Measurements from ENCODE around the gene BAZ2B.

BAZ2B gene

DNA sequence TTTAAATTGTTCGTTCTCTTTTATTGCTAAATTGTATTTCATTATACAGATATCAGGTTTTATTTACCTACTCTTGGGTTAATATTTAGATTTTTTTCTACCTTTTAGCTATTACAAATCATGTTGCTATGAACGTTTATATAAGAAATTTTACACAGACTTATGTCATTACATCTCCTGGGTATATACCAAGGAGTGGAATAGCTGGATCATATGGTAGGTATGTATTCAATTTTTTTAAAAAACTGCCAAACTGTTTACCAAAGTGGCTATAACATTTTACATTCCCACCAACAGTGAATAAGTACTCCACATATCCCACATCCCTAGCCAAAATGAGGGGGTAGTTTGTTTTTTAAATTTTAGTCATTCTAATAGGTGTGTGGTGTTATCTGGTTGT, 32.3 kb upstream of the BAZ2B start:
- no peak for DNase-seq
- WGBS (ENCODE audit: insufficient coverage): no CpG with 5 or more reads among the region's 2 CpGs

DNA sequence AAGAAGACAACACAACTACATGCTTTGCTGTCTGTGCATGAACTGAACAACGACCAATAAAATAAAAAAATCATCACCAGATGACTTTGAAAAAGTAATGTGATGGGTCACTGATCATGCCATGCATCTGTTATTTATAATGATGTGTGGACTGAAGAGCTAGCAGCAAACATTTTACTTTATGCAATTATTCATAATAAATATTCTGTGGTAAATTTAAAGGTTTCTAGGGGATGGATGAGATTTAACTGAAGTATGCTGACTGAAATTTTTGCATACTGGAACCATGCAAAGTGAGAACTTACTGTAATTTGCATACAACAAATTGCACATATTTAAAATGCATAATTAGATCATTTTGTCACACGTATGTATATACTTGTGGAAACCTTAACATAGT, 31.3 kb upstream of the BAZ2B start:
- H3K4me1 ChIP-seq (ENCODE audit: control extremely low read depth in 1 of 4, control insufficient read depth in 4 of 4, insufficient read depth in 4 of 4, low read length in 3 of 4): no peaks in the 10 kb centered on the region
- no peak for DNase-seq
- WGBS (ENCODE audit: insufficient coverage): no CpG with 5 or more reads among the region's 2 CpGs
- no peaks in the 10 kb centered on the region for H3K27me3 ChIP-seq (replicated peaks in 2 of 5; ENCODE audit: control insufficient read depth in 4 of 5, insufficient read depth in 5 of 5, low read length in 4 of 5)
- no peak overlapping the region for H3K4me3 ChIP-seq (ENCODE audit: control insufficient read depth in 1 of 7, extremely low read depth in 1 of 7, insufficient read depth in 4 of 7, low read depth in 2 of 7, low read length in 6 of 7)
- no peak overlapping the region for H3K27ac ChIP-seq (ENCODE audit: insufficient read depth in 1 of 2, low read depth in 1 of 2, low read length in 2 of 2, poor library complexity in 1 of 2, severe bottlenecking in 2 of 2)
- H3K36me3 ChIP-seq (ENCODE audit: control insufficient read depth in 4 of 4, insufficient read depth in 4 of 4, low read length in 3 of 4): peaks cover 0 to 6% (median 2%) of the 10 kb centered on the region in 4 experiments
- peaks cover 0 to 10% (median 1%) of the 10 kb centered on the region in 5 experiments for H3K9me3 ChIP-seq (ENCODE audit: control extremely low read depth in 1 of 5, control insufficient read depth in 4 of 5, insufficient read depth in 2 of 5, low read depth in 1 of 5, low read length in 4 of 5)
- ChIA-PET POLR2A (no interaction called here), CTCF (no interaction called here)

More for the DNA sequence above, 32.3 kb upstream of the BAZ2B start:
- peaks cover 0 to 6% (median 2%) of the 10 kb centered on the region in 4 experiments for H3K36me3 ChIP-seq (ENCODE audit: control insufficient read depth in 4 of 4, insufficient read depth in 4 of 4, low read length in 3 of 4)
- H3K4me1 ChIP-seq (ENCODE audit: control extremely low read depth in 1 of 4, control insufficient read depth in 4 of 4, insufficient read depth in 4 of 4, low read length in 3 of 4): no peaks in the 10 kb centered on the region
- ChIA-PET POLR2A (no interaction called here), CTCF (interaction anchor here (1.6 to 1.9 kb wide), 2 partner anchors 11 to 29 kb away, joined by 5 read pairs; no protein-coding TSS in a partner anchor)
- peaks cover 0 to 10% (median 1%) of the 10 kb centered on the region in 5 experiments for H3K9me3 ChIP-seq (ENCODE audit: control extremely low read depth in 1 of 5, control insufficient read depth in 4 of 5, insufficient read depth in 2 of 5, low read depth in 1 of 5, low read length in 4 of 5)
- no peak overlapping the region for H3K4me3 ChIP-seq (ENCODE audit: control insufficient read depth in 1 of 7, extremely low read depth in 1 of 7, insufficient read depth in 4 of 7, low read depth in 2 of 7, low read length in 6 of 7)
- H3K27ac ChIP-seq (ENCODE audit: insufficient read depth in 1 of 2, low read depth in 1 of 2, low read length in 2 of 2, poor library complexity in 1 of 2, severe bottlenecking in 2 of 2): no peak overlapping the region
- H3K27me3 ChIP-seq (replicated peaks in 2 of 5; ENCODE audit: control insufficient read depth in 4 of 5, insufficient read depth in 5 of 5, low read length in 4 of 5): no peaks in the 10 kb centered on the region

GRCh38 chr2:159640176-159640575, 23.8 kb upstream of the BAZ2B start:
- H3K27ac ChIP-seq (ENCODE audit: insufficient read depth in 1 of 2, low read depth in 1 of 2, low read length in 2 of 2, poor library complexity in 1 of 2, severe bottlenecking in 2 of 2): no peak overlapping the region
- ChIA-PET POLR2A (interaction anchor here (0.6 kb wide), 1 partner anchor 35 kb away, joined by 3 read pairs; no protein-coding TSS in a partner anchor), CTCF (no interaction called here)
- no peak for DNase-seq
- H3K9me3 ChIP-seq (ENCODE audit: control extremely low read depth in 1 of 5, control insufficient read depth in 4 of 5, insufficient read depth in 2 of 5, low read depth in 1 of 5, low read length in 4 of 5): peaks cover 0 to 22% (median 0%) of the 10 kb centered on the region in 5 experiments
- H3K4me1 ChIP-seq (ENCODE audit: control extremely low read depth in 1 of 4, control insufficient read depth in 4 of 4, insufficient read depth in 4 of 4, low read length in 3 of 4): peaks cover 0 to 5% (median 0%) of the 10 kb centered on the region in 4 experiments
- H3K27me3 ChIP-seq (replicated peaks in 2 of 5; ENCODE audit: control insufficient read depth in 4 of 5, insufficient read depth in 5 of 5, low read length in 4 of 5): no peaks in the 10 kb centered on the region
- H3K36me3 ChIP-seq (ENCODE audit: control insufficient read depth in 4 of 4, insufficient read depth in 4 of 4, low read length in 3 of 4): peaks cover 0 to 3% (median 0%) of the 10 kb centered on the region in 4 experiments
- H3K4me3 ChIP-seq (ENCODE audit: control insufficient read depth in 1 of 7, extremely low read depth in 1 of 7, insufficient read depth in 4 of 7, low read depth in 2 of 7, low read length in 6 of 7): no peak overlapping the region
- no CpG with 5 or more reads among the region's 1 CpG for WGBS (ENCODE audit: insufficient coverage)

GRCh38 chr2:159639712-159640111, 23.4 kb upstream of the BAZ2B start:
- Histone ChIP-seq H3K9me3 (ENCODE audit: control extremely low read depth in 1 of 5, control insufficient read depth in 4 of 5, insufficient read depth in 2 of 5, low read depth in 1 of 5, low read length in 4 of 5) (peaks cover 0 to 19% (median 0%) of the 10 kb centered on the region in 5 experiments), H3K4me3 (ENCODE audit: control insufficient read depth in 1 of 7, extremely low read depth in 1 of 7, insufficient read depth in 4 of 7, low read depth in 2 of 7, low read length in 6 of 7) (no peak overlapping the region), H3K27me3 (replicated peaks in 2 of 5; ENCODE audit: control insufficient read depth in 4 of 5, insufficient read depth in 5 of 5, low read length in 4 of 5) (no peaks in the 10 kb centered on the region), H3K4me1 (ENCODE audit: control extremely low read depth in 1 of 4, control insufficient read depth in 4 of 4, insufficient read depth in 4 of 4, low read length in 3 of 4) (peaks cover 0 to 5% (median 0%) of the 10 kb centered on the region in 4 experiments), H3K27ac (ENCODE audit: insufficient read depth in 1 of 2, low read depth in 1 of 2, low read length in 2 of 2, poor library complexity in 1 of 2, severe bottlenecking in 2 of 2) (no peak overlapping the region), H3K36me3 (ENCODE audit: control insufficient read depth in 4 of 4, insufficient read depth in 4 of 4, low read length in 3 of 4) (peaks cover 0 to 3% (median 0%) of the 10 kb centered on the region in 4 experiments)
- CTCF ChIA-PET: no interaction called here
- no peak for DNase-seq
- POLR2A ChIA-PET: no interaction called here

DNA sequence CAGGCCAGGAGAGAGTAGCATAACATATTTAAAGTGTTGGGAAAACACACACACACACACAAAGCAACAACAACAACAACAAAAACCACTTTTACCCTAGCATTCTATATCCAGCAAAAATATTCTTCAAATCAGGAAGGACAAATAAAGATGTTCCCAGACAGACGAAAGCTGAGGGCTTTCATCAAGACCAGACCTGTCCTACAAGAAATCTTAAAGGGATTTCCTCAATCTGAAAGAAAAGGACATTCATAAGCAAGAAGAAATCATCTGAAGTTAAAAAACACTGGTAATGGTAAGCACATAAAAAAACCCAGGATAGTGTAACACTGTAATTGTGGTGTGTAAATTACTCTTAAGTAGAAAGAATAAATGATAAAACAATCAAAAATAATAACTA, 22.7 kb upstream of the BAZ2B start:
- no peak for DNase-seq
- H3K27ac ChIP-seq (ENCODE audit: insufficient read depth in 1 of 2, low read depth in 1 of 2, low read length in 2 of 2, poor library complexity in 1 of 2, severe bottlenecking in 2 of 2): no peak overlapping the region
- 100% methylated on average over 1 of the region's 1 CpG for WGBS (ENCODE audit: insufficient coverage)
- CTCF ChIA-PET: no interaction called here
- no peaks in the 10 kb centered on the region for H3K27me3 ChIP-seq (replicated peaks in 2 of 5; ENCODE audit: control insufficient read depth in 4 of 5, insufficient read depth in 5 of 5, low read length in 4 of 5)
- H3K36me3 ChIP-seq (ENCODE audit: control insufficient read depth in 4 of 4, insufficient read depth in 4 of 4, low read length in 3 of 4): no peaks in the 10 kb centered on the region
- peaks cover 0 to 5% (median 0%) of the 10 kb centered on the region in 4 experiments for H3K4me1 ChIP-seq (ENCODE audit: control extremely low read depth in 1 of 4, control insufficient read depth in 4 of 4, insufficient read depth in 4 of 4, low read length in 3 of 4)
- no peak overlapping the region for H3K4me3 ChIP-seq (ENCODE audit: control insufficient read depth in 1 of 7, extremely low read depth in 1 of 7, insufficient read depth in 4 of 7, low read depth in 2 of 7, low read length in 6 of 7)
- H3K9me3 ChIP-seq (ENCODE audit: control extremely low read depth in 1 of 5, control insufficient read depth in 4 of 5, insufficient read depth in 2 of 5, low read depth in 1 of 5, low read length in 4 of 5): peaks cover 0 to 15% (median 0%) of the 10 kb centered on the region in 5 experiments
- POLR2A ChIA-PET: no interaction called here

DNA sequence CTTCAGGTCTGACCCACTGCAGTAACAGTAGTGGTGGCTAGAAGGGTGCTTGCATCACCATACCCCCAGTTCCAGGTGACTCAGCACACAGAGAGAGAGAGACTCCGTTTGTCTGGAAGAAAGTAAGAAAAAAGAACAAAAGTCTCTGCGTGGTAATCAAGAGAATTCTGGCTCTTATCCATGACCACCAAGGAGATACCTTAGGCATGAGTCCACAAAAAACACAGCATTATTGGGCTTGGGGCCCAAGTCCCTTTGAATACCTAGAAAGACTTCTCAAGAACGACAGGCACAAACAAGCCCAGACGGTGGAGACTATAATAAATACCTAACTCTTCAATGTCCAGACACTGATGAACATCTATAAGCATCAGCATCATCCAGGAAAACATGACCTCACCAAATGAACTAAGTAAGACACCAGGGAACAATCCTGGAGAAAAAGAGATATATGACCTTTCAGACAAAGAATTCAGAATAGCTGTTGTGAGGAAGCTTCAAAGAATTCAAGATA, 21.7 kb upstream of the BAZ2B start:
- no peak for DNase-seq
- ChIA-PET CTCF (no interaction called here), POLR2A (no interaction called here)
- Histone ChIP-seq H3K4me3 (ENCODE audit: control insufficient read depth in 1 of 7, extremely low read depth in 1 of 7, insufficient read depth in 4 of 7, low read depth in 2 of 7, low read length in 6 of 7) (no peak overlapping the region), H3K4me1 (ENCODE audit: control extremely low read depth in 1 of 4, control insufficient read depth in 4 of 4, insufficient read depth in 4 of 4, low read length in 3 of 4) (peaks cover 0 to 5% (median 0%) of the 10 kb centered on the region in 4 experiments), H3K27me3 (replicated peaks in 2 of 5; ENCODE audit: control insufficient read depth in 4 of 5, insufficient read depth in 5 of 5, low read length in 4 of 5) (no peaks in the 10 kb centered on the region), H3K36me3 (ENCODE audit: control insufficient read depth in 4 of 4, insufficient read depth in 4 of 4, low read length in 3 of 4) (no peaks in the 10 kb centered on the region), H3K9me3 (ENCODE audit: control extremely low read depth in 1 of 5, control insufficient read depth in 4 of 5, insufficient read depth in 2 of 5, low read depth in 1 of 5, low read length in 4 of 5) (peaks cover 0 to 15% (median 0%) of the 10 kb centered on the region in 5 experiments), H3K27ac (ENCODE audit: insufficient read depth in 1 of 2, low read depth in 1 of 2, low read length in 2 of 2, poor library complexity in 1 of 2, severe bottlenecking in 2 of 2) (no peak overlapping the region)
- 96% methylated on average over 3 of the region's 4 CpGs for WGBS (ENCODE audit: insufficient coverage)

- ChIA-PET CTCF (interaction anchor here (1.0 kb wide), 2 partner anchors 12 to 22 kb away, joined by 3 to 5 read pairs; no protein-coding TSS in a partner anchor), POLR2A (no interaction called here)
- H3K4me1 ChIP-seq (ENCODE audit: control extremely low read depth in 1 of 4, control insufficient read depth in 4 of 4, insufficient read depth in 4 of 4, low read length in 3 of 4): peaks cover 0 to 5% (median 0%) of the 10 kb centered on the region in 4 experiments
- no peak overlapping the region for H3K27ac ChIP-seq (ENCODE audit: insufficient read depth in 1 of 2, low read depth in 1 of 2, low read length in 2 of 2, poor library complexity in 1 of 2, severe bottlenecking in 2 of 2)
- H3K27me3 ChIP-seq (replicated peaks in 2 of 5; ENCODE audit: control insufficient read depth in 4 of 5, insufficient read depth in 5 of 5, low read length in 4 of 5): no peaks in the 10 kb centered on the region
- no peaks in the 10 kb centered on the region for H3K36me3 ChIP-seq (ENCODE audit: control insufficient read depth in 4 of 4, insufficient read depth in 4 of 4, low read length in 3 of 4)
- DNase-seq: no peak
- H3K4me3 ChIP-seq (ENCODE audit: control insufficient read depth in 1 of 7, extremely low read depth in 1 of 7, insufficient read depth in 4 of 7, low read depth in 2 of 7, low read length in 6 of 7): no peak overlapping the region
- H3K9me3 ChIP-seq (ENCODE audit: control extremely low read depth in 1 of 5, control insufficient read depth in 4 of 5, insufficient read depth in 2 of 5, low read depth in 1 of 5, low read length in 4 of 5): peaks cover 0 to 15% (median 0%) of the 10 kb centered on the region in 5 experiments
- 100% methylated on average over 3 of the region's 3 CpGs for WGBS (ENCODE audit: insufficient coverage)
Observed at GRCh38 chr2:159637240-159637639, 20.9 kb upstream of the BAZ2B start.
